Spleen (tissue), 7 donors: ENCODE measurements around the gene XRCC1.

Source experiments
- POLR2AphosphoS5 ChIP-seq, 3 donors: sonication (generic); formaldehyde crosslinking; IDR thresholded peaks; one replicate each; pipeline ENCODE4 v1.5.1; 2017; ENCODE audit warnings: antibody characterized with exemption in 3 of 3
- TF ChIP-seq, protein P1 (sequence below), 11 experiments: fragments of 200-600 bp in 7 of 11; fragments of 450-650 bp in 4 of 11; sonication (generic) in 4 of 11; IDR thresholded peaks in 8 of 11; conservative IDR thresholded peaks in 3 of 11; 1 replicate in 7 of 11; 2 replicates in 4 of 11; pipeline versions ENCODE4 v1.4.0 to v1.8.0; 2016 to 2021; ENCODE audit warnings: antibody characterized with exemption in 11 of 11, inconsistent platforms in 4 of 11, mild to moderate bottlenecking in 1 of 11
- donor health status: DM: no; HTN: no; CAD: no; lungs with moderate emphysema.
- donor health status: DM: no; HTN: no; CAD: no.
- donor health status: DM: no; HTN: no; CAD: no.

GRCh38 chr19:43623889-43624670 lies 48.8 kb upstream of the XRCC1 start:
- no peak for TF ChIP-seq POLR2AphosphoS5 (IDR thresholded peaks at IDR 0.05)
- TF ChIP-seq, protein P1, sequence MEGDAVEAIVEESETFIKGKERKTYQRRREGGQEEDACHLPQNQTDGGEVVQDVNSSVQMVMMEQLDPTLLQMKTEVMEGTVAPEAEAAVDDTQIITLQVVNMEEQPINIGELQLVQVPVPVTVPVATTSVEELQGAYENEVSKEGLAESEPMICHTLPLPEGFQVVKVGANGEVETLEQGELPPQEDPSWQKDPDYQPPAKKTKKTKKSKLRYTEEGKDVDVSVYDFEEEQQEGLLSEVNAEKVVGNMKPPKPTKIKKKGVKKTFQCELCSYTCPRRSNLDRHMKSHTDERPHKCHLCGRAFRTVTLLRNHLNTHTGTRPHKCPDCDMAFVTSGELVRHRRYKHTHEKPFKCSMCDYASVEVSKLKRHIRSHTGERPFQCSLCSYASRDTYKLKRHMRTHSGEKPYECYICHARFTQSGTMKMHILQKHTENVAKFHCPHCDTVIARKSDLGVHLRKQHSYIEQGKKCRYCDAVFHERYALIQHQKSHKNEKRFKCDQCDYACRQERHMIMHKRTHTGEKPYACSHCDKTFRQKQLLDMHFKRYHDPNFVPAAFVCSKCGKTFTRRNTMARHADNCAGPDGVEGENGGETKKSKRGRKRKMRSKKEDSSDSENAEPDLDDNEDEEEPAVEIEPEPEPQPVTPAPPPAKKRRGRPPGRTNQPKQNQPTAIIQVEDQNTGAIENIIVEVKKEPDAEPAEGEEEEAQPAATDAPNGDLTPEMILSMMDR (IDR thresholded peaks at IDR 0.05 in 8 of 11, conservative IDR thresholded peaks at IDR 0.05 in 3 of 11) = no peak
